GM10248 (cell line): Measurements from ENCODE around the gene ANK3.

Source experiments
- CTCF ChIA-PET: fragments of 300-600 bp; sonication (Branson Sonifier 250); formaldehyde crosslinking; extraction: SDS; loops from one replicate; lab custom pipeline; 2021; ENCODE audit warnings: antibody characterized with exemption; lab: Yijun Ruan, JAX
- POLR2A ChIA-PET: fragments of 350-650 bp; sonication (Branson Sonifier 250); formaldehyde crosslinking; extraction: SDS; loops from one replicate; lab custom pipeline; 2020; ENCODE audit warnings: antibody characterized with exemption; lab: Yijun Ruan, JAX
- DNase-seq: peaks from one replicate; pipeline ENCODE4 v3.0.0; 2012; ENCODE audit errors: extremely low spot score
- TF ChIP-seq, protein P1 (sequence below): IDR thresholded peaks from 2 replicates; pipeline ENCODE4 v1.5.1; 2012; ENCODE audit warnings: mild to moderate bottlenecking, low read depth; ENCODE audit errors: extremely low read depth, missing control alignments, control extremely low read depth

Gene ANK3

GRCh38 chr10:60377955-60378354 is 11.7 kb downstream of the ANK3 start:
- DNase-seq = no peak
- TF ChIP-seq, protein P1, sequence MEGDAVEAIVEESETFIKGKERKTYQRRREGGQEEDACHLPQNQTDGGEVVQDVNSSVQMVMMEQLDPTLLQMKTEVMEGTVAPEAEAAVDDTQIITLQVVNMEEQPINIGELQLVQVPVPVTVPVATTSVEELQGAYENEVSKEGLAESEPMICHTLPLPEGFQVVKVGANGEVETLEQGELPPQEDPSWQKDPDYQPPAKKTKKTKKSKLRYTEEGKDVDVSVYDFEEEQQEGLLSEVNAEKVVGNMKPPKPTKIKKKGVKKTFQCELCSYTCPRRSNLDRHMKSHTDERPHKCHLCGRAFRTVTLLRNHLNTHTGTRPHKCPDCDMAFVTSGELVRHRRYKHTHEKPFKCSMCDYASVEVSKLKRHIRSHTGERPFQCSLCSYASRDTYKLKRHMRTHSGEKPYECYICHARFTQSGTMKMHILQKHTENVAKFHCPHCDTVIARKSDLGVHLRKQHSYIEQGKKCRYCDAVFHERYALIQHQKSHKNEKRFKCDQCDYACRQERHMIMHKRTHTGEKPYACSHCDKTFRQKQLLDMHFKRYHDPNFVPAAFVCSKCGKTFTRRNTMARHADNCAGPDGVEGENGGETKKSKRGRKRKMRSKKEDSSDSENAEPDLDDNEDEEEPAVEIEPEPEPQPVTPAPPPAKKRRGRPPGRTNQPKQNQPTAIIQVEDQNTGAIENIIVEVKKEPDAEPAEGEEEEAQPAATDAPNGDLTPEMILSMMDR = no peak
- CTCF ChIA-PET = interaction anchor here (1.0 kb wide), 1 partner anchor 11 kb away, joined by 3 read pairs; no protein-coding TSS in a partner anchor
- POLR2A ChIA-PET = no interaction called here

- no peak for DNase-seq
- TF ChIP-seq, protein P1 = no peak
- POLR2A ChIA-PET = no interaction called here
- CTCF ChIA-PET = interaction anchor here (0.8 to 1.0 kb wide), 2 partner anchors 29 to 33 kb away, joined by 3 to 4 read pairs; no protein-coding TSS in a partner anchor
These were observed 12.7 kb downstream of the ANK3 start for GRCh38 chr10:60377042-60377352.

- ChIA-PET POLR2A (no interaction called here), CTCF (interaction anchor here (0.8 to 1.0 kb wide), 3 partner anchors 8 to 33 kb away, joined by 3 to 4 read pairs (median 3); no protein-coding TSS in a partner anchor)
- TF ChIP-seq, protein P1 = no peak
- DNase-seq = no peak
These were observed 13.2 kb downstream of the ANK3 start for GRCh38 chr10:60376221-60377041.

DNA sequence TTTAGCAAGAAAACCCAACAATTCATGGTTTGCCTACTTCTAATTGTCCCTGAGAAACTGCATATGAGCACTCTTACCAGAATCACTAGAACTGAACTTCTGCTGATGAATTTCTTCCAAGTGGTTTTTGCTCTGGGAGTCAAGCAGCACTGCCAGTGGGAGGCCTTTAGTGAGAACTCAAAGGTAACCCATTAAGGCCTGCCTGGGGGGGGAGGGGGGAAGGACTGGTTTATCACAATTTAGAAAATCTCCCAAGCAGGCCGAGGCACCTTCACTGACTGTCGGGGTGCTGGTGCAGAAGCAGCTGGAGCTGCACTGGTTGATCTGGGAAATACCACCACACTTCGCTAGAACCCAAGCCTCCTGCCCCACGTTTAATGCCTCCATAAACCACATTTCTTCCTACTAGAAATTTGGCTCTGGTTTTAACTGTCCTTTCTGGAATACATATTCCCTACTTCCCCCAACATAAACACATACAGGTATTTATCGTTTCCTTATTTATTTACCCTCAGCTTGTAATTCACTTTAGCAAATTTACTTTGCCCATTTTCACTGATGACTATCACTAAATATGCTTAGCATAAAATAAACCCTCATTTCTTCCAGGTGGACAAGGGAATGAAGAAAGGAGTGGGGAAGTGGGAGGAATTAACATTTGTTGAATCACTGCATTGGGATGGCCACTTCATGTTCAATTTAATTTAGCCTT is 14.2 kb downstream of the ANK3 start:
- TF ChIP-seq, protein P1 = no peak
- DNase-seq = no peak
- CTCF ChIA-PET = interaction anchor here (1.0 kb wide), 1 partner anchor 9 kb away, joined by 3 read pairs; no protein-coding TSS in a partner anchor
- POLR2A ChIA-PET = no interaction called here

- POLR2A ChIA-PET = no interaction called here
- DNase-seq = no peak
- TF ChIP-seq, protein P1 = no peak
- CTCF ChIA-PET = no interaction called here
These were observed 14.8 kb downstream of the ANK3 start for GRCh38 chr10:60374836-60375235.

GRCh38 chr10:60372436-60372835 is 17.2 kb downstream of the ANK3 start:
- CTCF ChIA-PET = interaction anchor here (0.9 kb wide), 1 partner anchor 24 kb away, joined by 3 read pairs; no protein-coding TSS in a partner anchor
- POLR2A ChIA-PET = no interaction called here
- TF ChIP-seq, protein P1 = no peak
- DNase-seq = no peak
